HG03064 (cell line): ENCODE data around the gene PDC.
"Not testable (repeated sequence)": the region's sequence is repeated elsewhere in the genome, so short reads cannot be mapped to it uniquely, and the experiment has no call there.

Experiments
- ATAC-seq: cut with Tn5 transposase; IDR thresholded peaks from one replicate; pipeline ENCODE4 v1.9.1; 2021; ENCODE audit warnings: low read depth; ENCODE audit not compliant: unreplicated experiment

The PDC gene

DNA sequence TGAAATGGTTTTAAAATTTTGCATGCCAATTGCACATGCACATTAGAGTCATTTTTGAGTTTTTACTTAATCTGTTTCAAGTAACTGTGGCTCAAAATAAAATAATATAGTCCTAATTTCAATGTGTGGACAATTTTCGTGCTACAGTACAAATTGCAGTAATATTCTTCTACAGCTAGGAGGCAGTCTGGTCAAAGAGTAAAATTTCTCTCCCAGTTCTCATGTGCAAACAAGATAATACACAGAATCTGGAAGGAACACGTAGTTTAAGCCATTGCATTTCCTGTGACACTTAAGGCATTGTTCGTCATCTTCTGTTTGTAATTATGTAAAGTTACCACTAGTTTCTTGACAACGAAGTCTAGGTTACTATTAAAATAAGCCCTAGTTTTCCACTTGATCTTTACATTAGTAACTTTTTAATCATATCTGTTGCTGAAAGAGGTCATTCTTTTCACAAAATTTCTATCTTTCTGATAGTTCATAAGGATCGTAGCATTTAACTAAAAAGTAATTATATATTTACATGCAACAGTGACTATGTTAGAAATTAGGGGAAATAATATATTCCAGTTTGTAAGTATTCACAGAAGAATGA is 56.4 kb downstream of the PDC start:
- no peak for ATAC-seq

DNA sequence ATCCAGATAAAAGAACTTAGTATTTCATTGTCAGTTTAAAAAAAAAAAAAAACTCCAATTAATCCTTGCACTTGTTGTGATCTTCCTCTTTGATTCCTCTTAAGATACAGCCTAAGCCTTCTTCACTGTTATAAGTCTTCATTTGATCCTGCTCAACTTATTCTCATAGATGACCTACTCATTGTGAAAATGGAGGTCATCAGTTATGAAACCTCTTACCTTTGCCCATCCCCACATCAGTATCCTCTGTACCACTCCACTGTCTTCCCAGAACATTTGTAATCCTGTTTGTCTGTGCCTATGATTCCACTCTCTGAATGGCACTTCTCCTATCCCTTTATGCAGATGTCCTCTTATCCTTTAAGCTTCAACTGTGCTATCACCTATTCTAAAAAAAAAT is 57.3 kb downstream of the PDC start:
- no peak for ATAC-seq

DNA sequence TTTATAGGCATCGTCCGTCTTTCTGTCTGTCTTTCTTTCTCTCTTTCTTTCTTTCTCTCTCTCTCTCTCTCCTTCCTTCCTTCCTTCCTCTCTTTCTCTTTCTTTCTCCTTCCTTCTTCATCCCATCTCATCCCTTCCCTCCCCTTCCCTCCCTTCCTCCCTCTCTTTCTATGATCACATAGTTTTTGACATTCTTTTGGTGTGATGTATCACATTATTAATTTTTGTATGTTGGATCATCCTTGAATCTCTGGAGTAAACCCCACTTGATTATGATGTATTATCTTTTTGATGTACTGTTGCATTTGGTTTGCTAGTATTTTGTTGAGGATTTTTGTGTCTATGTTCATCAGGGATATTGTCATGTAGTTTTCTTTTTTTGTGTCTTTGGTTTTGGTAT is 59.5 kb downstream of the PDC start:
- not testable (repeated sequence) for ATAC-seq
